Heart left ventricle (tissue), 16 donors: Measurements from ENCODE around the gene PABPC3. TPM values are rescaled to one million over a fixed set of nuclear protein-coding genes. Genes with fewer than 3 reads are reported as not detected.

Source experiments
- ATAC-seq, 4 donors: fragments of 200-7000 bp; cut with Tn5 transposase; one replicate each; pipeline ENCODE4 v1.9.1; 2020 to 2022; ENCODE audit warnings: moderate library complexity in 4 of 4, mild to moderate bottlenecking in 3 of 4, moderate number of reproducible peaks in 1 of 4
- DNase-seq, 5 donors: peaks; one replicate each; pipeline ENCODE4 v3.0.0-alpha.2; 2020
- H3K27ac ChIP-seq, 12 donors: fragments of 200-600 bp; sonication (generic) in 4 of 12; one replicate each; pipeline versions ENCODE4 v1.5.0 to v1.8.0; 2016 to 2022; ENCODE audit warnings: mild to moderate bottlenecking in 2 of 12
- H3K27me3 ChIP-seq, 9 donors: fragments of 200-600 bp; sonication (generic) in 2 of 9; one replicate each; pipeline versions ENCODE4 v1.5.1 to v1.8.0; 2016 to 2022; ENCODE audit warnings: mild to moderate bottlenecking in 3 of 9
- H3K36me3 ChIP-seq, 9 donors: fragments of 200-600 bp; sonication (generic) in 2 of 9; one replicate each; pipeline versions ENCODE4 v1.5.0 to v1.8.0; 2018 to 2022; ENCODE audit warnings: mild to moderate bottlenecking in 2 of 9
- H3K4me1 ChIP-seq, 12 donors: fragments of 200-600 bp; sonication (generic) in 4 of 12; one replicate each; pipeline versions ENCODE4 v1.5.0 to v1.8.0; 2016 to 2022; ENCODE audit warnings: mild to moderate bottlenecking in 3 of 12
- H3K4me3 ChIP-seq, 12 donors: fragments of 200-600 bp; sonication (generic) in 4 of 12; one replicate each; pipeline versions ENCODE4 v1.5.0 to v1.8.0; 2017 to 2022; ENCODE audit warnings: mild to moderate bottlenecking in 9 of 12, moderate library complexity in 4 of 12
- H3K9me3 ChIP-seq, 12 donors: fragments of 200-600 bp; sonication (generic) in 4 of 12; one replicate each; pipeline versions ENCODE4 v1.5.0 to v1.8.0; 2016 to 2022; ENCODE audit warnings: mild to moderate bottlenecking in 1 of 12
- CTCF ChIP-seq, 12 donors: fragments of 200-600 bp; sonication (generic) in 4 of 12; IDR thresholded peaks; one replicate each; pipeline versions ENCODE4 v1.5.0 to v1.8.0; 2018 to 2022; ENCODE audit warnings: antibody characterized with exemption in 12 of 12, mild to moderate bottlenecking in 5 of 12
- POLR2A ChIP-seq, 2 donors: fragments of 450-650 bp; IDR thresholded peaks; one replicate each; pipeline ENCODE4 v1.6.1; 2017; ENCODE audit warnings: antibody characterized with exemption in 2 of 2, mild to moderate bottlenecking in 2 of 2, moderate library complexity in 2 of 2
- WGBS, 4 donors: extraction: QIAGEN DNeasy Blood & Tissue Kit in 2 of 4; methylation state at CpG; one replicate each; pipeline versions ENCODE4 v1.1.5 to v1.1.7; 2013 to 2018; 5-methylcytosine and 5-hydroxymethylcytosine counted together
- intact Hi-C, 10 donors: fragments of 100-400 bp; cut with DNase I; formaldehyde crosslinking; loops; one replicate each; pipeline versions ENCODE4 v1.11.1 to v1.14.2; 2022
- polyA plus RNA-seq, 2 donors: library from polyadenylated mRNA; stranded (reverse); fragments of 200-250 nt; gene quantifications; one replicate each; pipeline ENCODE4 v1.2.3, GENCODE V29; 2013
- total RNA-seq, 9 donors: library from RNA; depleted of rRNA in 2 of 9; stranded (reverse); fragments of >200 nt in 2 of 9; fragmentation: NEBNext Ultra II Directional in 3 of 9; extraction: Animal tissue kit (Norgen Biotek cat#: 25700) in 3 of 9; gene quantifications; one replicate each; pipeline versions ENCODE4 v1.1.0 to v1.2.4, GENCODE V29; 2016 to 2023
- donor health status: ischemic (EF 13 %, LVEDD 7.1; RV severe dilation, severe dysfunction).
- donor health status: healthy with polysubstance abuse.
- donor health status: DM: no; HTN: yes; CAD: no.
- donor health status: DM: no; HTN: no; CAD: no.
- donor health status: ischemic (EF 25% LVEDD 6.9; RV normal size, moderate dysfunction).
- donor health status: ischemic (EF 25% LVEDD 5.7; RV mildly dilated, moderate dysfunction).
- donor health status: healthy.
- donor health status: DM: yes; HTN: yes; CAD: no.
- donor health status: ischemic (EF 35%, LVEDD 5.7; RV mildly dilated, moderate dysfunction).
- donor health status: nonischemic (EF 11% LVEDD 7.7; RV severe dilation, severe dysfunction).
- donor health status: DM: yes; HTN: yes; CAD: no.
- donor health status: PGD.
- donor health status: ischemic (EF 29% LVEDD 5.4; RV normal size, mild dysfunction).
- donor health status: nonischemic (EF 23%, LVEDD 6.1; RV moderate dilation, normal function).

PABPC3 gene
- total and polyA plus RNA-seq, 11 donors = 0.03 to 0.16 (median 0.07) TPM; not detected in 7

GRCh38 chr13:25069911-25070310, 26.0 kb upstream of the PABPC3 start:
- TF ChIP-seq CTCF (IDR thresholded peaks at IDR 0.05) = no peak
- Histone ChIP-seq H3K27ac (no peak overlapping the region), H3K4me1 (no peaks in the 10 kb centered on the region), H3K9me3 (no peaks in the 10 kb centered on the region), H3K27me3 (peaks cover 0 to 30% (median 0%) of the 10 kb centered on the region in 9 donors), H3K36me3 (no peaks in the 10 kb centered on the region), H3K4me3 (no peak overlapping the region)
- DNase-seq (no peak), ATAC-seq (no peak)
- WGBS, 4 donors = 45 to 53% (median 47%) methylated on average over 8 of the region's 8 CpGs
- intact Hi-C loops = no loop called here

GRCh38 chr13:25080773-25081172, 15.2 kb upstream of the PABPC3 start:
- WGBS, 4 donors = 83 to 88% (median 83%) methylated on average over 2 of the region's 2 CpGs
- ATAC-seq = no peak

GRCh38 chr13:25084096-25084495, 11.8 kb upstream of the PABPC3 start:
- intact Hi-C loops = no loop called here
- WGBS, 4 donors = 53 to 71% (median 65%) methylated on average over 1 of the region's 1 CpG
- ATAC-seq = no peak

More at GRCh38 chr13:25080773-25081172, 15.2 kb upstream of the PABPC3 start:
- no peaks in the 10 kb centered on the region for H3K9me3 ChIP-seq
- no peaks in the 10 kb centered on the region for H3K36me3 ChIP-seq
- no peak for DNase-seq
- no peak for TF ChIP-seq CTCF (IDR thresholded peaks at IDR 0.05)
- TF ChIP-seq POLR2A (IDR thresholded peaks at IDR 0.05) = no peak
- H3K4me1 ChIP-seq = no peaks in the 10 kb centered on the region
- intact Hi-C loops = no loop called here
- no peak overlapping the region for H3K27ac ChIP-seq
- H3K27me3 ChIP-seq = no peaks in the 10 kb centered on the region
- H3K4me3 ChIP-seq = no peak overlapping the region

GRCh38 chr13:25085125-25085742, 10.7 kb upstream of the PABPC3 start:
- 40 to 44% (median 42%) methylated on average over 6 of the region's 6 CpGs for WGBS, 4 donors
- no peak for ATAC-seq
- intact Hi-C loops = no loop called here

More at GRCh38 chr13:25084096-25084495, 11.8 kb upstream of the PABPC3 start:
- no peaks in the 10 kb centered on the region for H3K36me3 ChIP-seq
- peaks cover 0 to 8% (median 0%) of the 10 kb centered on the region in 9 donors for H3K27me3 ChIP-seq
- no peak overlapping the region for H3K27ac ChIP-seq
- no peaks in the 10 kb centered on the region for H3K9me3 ChIP-seq
- TF ChIP-seq POLR2A (IDR thresholded peaks at IDR 0.05) (no peak), CTCF (IDR thresholded peaks at IDR 0.05) (no peak)
- DNase-seq = no peak
- H3K4me1 ChIP-seq = no peaks in the 10 kb centered on the region
- no peak overlapping the region for H3K4me3 ChIP-seq

More at GRCh38 chr13:25085125-25085742, 10.7 kb upstream of the PABPC3 start:
- H3K9me3 ChIP-seq = no peaks in the 10 kb centered on the region
- peak in 10 of 12 donors; percentile 15 to 48 (median 30) for TF ChIP-seq CTCF (IDR thresholded peaks at IDR 0.05)
- TF ChIP-seq POLR2A (IDR thresholded peaks at IDR 0.05) = no peak
- H3K27ac ChIP-seq = no peak overlapping the region
- H3K4me1 ChIP-seq = no peaks in the 10 kb centered on the region
- H3K27me3 ChIP-seq = peaks cover 0 to 8% (median 0%) of the 10 kb centered on the region in 9 donors
- H3K4me3 ChIP-seq = no peak overlapping the region
- no peaks in the 10 kb centered on the region for H3K36me3 ChIP-seq
- DNase-seq = no peak
